ENCODE results near the gene ST7.

ST7 gene

GRCh38 chr7:117067340-117067739 lies 114.0 kb downstream of the ST7 start:
- no peak for DNase-seq (ENCODE audit: low read depth)

GRCh38 chr7:117068511-117069145 lies 115.3 kb downstream of the ST7 start:
- DNase-seq (ENCODE audit: low read depth), result no peak

GRCh38 chr7:117069379-117069778 lies 116.1 kb downstream of the ST7 start:
- no peak for DNase-seq (ENCODE audit: low read depth)

GRCh38 chr7:117071551-117071950 lies 118.2 kb downstream of the ST7 start:
- DNase-seq (ENCODE audit: low read depth), result no peak

GRCh38 chr7:117072620-117073118 lies 119.4 kb downstream of the ST7 start:
- DNase-seq (ENCODE audit: low read depth), result no peak

- no peak for DNase-seq (ENCODE audit: low read depth)
Observed at GRCh38 chr7:117074378-117074777, 121.1 kb downstream of the ST7 start.

GRCh38 chr7:117075934-117076333 lies 122.6 kb downstream of the ST7 start:
- DNase-seq (ENCODE audit: low read depth), result no peak

- no peak for DNase-seq (ENCODE audit: low read depth)
Observed at GRCh38 chr7:117076426-117076943, 123.2 kb downstream of the ST7 start.

- DNase-seq (ENCODE audit: low read depth), result no peak
Observed at GRCh38 chr7:117077658-117078057, 124.4 kb downstream of the ST7 start.

- no peak for DNase-seq (ENCODE audit: low read depth)
Observed at GRCh38 chr7:117082647-117083046, 129.3 kb downstream of the ST7 start.

GRCh38 chr7:117083648-117084047 lies 130.3 kb downstream of the ST7 start:
- no peak for DNase-seq (ENCODE audit: low read depth)

- no peak for DNase-seq (ENCODE audit: low read depth)
Observed at GRCh38 chr7:117084286-117084685, 131.0 kb downstream of the ST7 start.

- no peak for DNase-seq (ENCODE audit: low read depth)
Observed at GRCh38 chr7:117085275-117085674, 132.0 kb downstream of the ST7 start.

- peak; percentile 48 for DNase-seq (ENCODE audit: low read depth)
Observed at GRCh38 chr7:117085769-117086463, 132.6 kb downstream of the ST7 start.

- no peak for DNase-seq (ENCODE audit: low read depth)
Observed at GRCh38 chr7:117086788-117087187, 133.5 kb downstream of the ST7 start.

- DNase-seq (ENCODE audit: low read depth), result no peak
Observed at GRCh38 chr7:117087639-117088396, 134.5 kb downstream of the ST7 start.

- DNase-seq (ENCODE audit: low read depth), result no peak
Observed at GRCh38 chr7:117088623-117089194, 135.4 kb downstream of the ST7 start.

- no peak for DNase-seq (ENCODE audit: low read depth)
Observed at GRCh38 chr7:117090791-117091190, 137.5 kb downstream of the ST7 start.

- no peak for DNase-seq (ENCODE audit: low read depth)
Observed at GRCh38 chr7:117091721-117092120, 138.4 kb downstream of the ST7 start.

GRCh38 chr7:117092785-117093184 lies 139.5 kb downstream of the ST7 start:
- DNase-seq (ENCODE audit: low read depth), result no peak

- DNase-seq (ENCODE audit: low read depth), result no peak
Observed at GRCh38 chr7:117094457-117094856, 141.2 kb downstream of the ST7 start.

- no peak for DNase-seq (ENCODE audit: low read depth)
Observed at GRCh38 chr7:117095055-117095454, 141.8 kb downstream of the ST7 start.

Data from ELR (cell line).